Posterior vena cava (tissue), 2 donors: ENCODE data around the gene PTPRD. TPM values are rescaled to one million over a fixed set of nuclear protein-coding genes. Genes with fewer than 3 reads are reported as not detected.

ENCODE experiments used
- DNase-seq: peaks from one replicate; pipeline ENCODE4 v3.0.0-alpha.2; 2020; ENCODE audit warnings: low spot score
- intact Hi-C, 2 donors: fragments of 100-400 bp; cut with DNase I; formaldehyde crosslinking; loops; one replicate each; pipeline versions ENCODE4 v1.14.1 to v1.14.2; 2022 to 2023
- total RNA-seq, 2 donors: library from RNA; stranded (reverse); fragmentation: NEBNext Ultra II Directional; extraction: Animal tissue kit (Norgen Biotek cat#: 25700); gene quantifications; one replicate each; pipeline ENCODE4 v1.2.1, GENCODE V29; 2021
- donor health status: DM: yes; HTN: yes; CAD: no.
- donor health status: DM: yes; HTN: yes; CAD: no.

Gene PTPRD
- total RNA-seq, 2 donors from 2014 or later, result 21.4 to 51.2 TPM

- intact Hi-C loops, result no loop called here
These were observed 1917.7 kb downstream of the PTPRD start for GRCh38 chr9:8694983-8695588.

GRCh38 chr9:8693464-8693863 is 1919.3 kb downstream of the PTPRD start:
- intact Hi-C loops, result no loop called here
- DNase-seq, result no peak

More at GRCh38 chr9:8694983-8695588, 1917.7 kb downstream of the PTPRD start:
- no peak for DNase-seq

- intact Hi-C loops, result loop anchor here in 1 of 2 donors (2.0 kb wide), 1 partner anchor 64 kb away; no protein-coding TSS in a partner anchor
- no peak for DNase-seq
These were observed 1926.3 kb downstream of the PTPRD start for GRCh38 chr9:8686516-8686915.

DNA sequence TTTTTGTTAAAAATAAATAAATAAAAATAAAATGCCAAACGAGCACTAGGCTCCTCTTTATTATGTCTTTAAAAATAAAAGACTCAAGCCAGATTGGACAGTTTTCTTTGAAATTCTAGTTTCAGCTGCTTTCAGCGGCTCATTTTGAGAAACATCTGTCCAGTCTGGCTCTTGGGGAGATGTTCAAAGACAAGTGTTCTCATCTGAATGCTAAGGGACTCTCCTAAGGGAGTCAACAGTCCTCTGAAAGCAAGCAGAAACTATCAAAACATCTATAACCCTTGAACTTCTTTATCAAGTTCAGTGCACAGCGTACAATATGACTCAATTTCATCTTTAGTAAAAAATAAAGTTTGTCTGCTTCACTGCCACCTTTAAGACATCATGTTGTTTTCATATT is 1927.0 kb downstream of the PTPRD start:
- DNase-seq, result no peak
- intact Hi-C loops, result loop anchor here in 1 of 2 donors (2.0 kb wide), 1 partner anchor 63 kb away; no protein-coding TSS in a partner anchor

- intact Hi-C loops, result no loop called here
- DNase-seq, result no peak
These were observed 1927.7 kb downstream of the PTPRD start for GRCh38 chr9:8684978-8685708.

DNA sequence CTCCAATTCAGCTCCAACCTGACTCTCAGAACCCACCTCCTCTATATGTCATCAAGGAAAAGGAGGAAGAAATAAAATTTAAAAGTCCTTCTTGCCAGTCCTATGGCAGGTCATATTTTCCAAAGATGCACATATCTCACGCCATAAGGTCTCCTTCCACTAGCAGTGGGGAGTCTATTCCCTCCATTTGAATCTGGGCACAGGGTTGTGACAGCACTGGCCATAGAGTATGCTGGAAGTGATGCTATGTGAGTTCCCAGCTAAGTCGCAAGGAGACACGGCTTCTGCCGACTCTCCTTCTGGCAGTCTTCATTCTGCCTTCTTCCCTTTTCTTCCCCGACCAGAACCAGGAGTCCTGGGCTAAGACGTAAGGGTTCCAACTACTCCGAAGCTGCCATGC is 1929.3 kb downstream of the PTPRD start:
- DNase-seq, result no peak
- intact Hi-C loops, result no loop called here

DNA sequence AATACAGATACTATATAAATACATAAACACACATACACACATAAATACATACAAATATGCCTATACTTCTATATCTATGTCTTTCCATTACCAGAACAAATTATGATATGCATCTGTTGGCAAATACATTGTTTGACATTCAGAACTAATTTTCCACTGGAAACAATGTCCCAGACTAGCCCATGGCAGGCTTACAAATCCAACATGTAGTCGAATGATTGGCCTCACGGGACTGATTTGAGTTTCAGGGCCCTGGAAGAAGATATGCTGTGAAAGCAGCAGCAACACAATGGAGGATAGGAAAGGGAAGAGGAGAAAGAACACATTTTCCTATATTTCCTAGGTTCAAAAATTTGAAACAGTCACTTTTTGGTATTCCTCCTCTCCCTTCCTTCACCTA is 1932.1 kb downstream of the PTPRD start:
- intact Hi-C loops, result no loop called here
- DNase-seq, result no peak

DNA sequence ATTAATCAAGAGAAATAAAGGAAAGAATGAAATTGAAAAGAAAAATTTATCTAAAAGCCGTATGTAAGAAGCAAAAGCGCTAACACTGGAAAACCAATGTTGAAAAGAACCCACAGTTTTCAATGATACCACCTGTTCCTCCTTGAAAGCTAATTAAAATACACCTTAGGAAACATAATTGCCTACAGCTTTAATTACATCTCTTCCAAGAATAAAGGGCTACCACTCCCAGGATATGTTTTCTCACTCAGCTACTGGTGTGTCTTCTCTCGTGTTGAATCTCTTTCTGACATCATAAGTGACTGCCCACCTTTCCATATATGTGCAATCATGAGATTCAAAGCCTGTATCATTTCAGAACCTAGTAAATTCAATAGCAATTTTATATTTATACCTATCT is 1932.6 kb downstream of the PTPRD start:
- no peak for DNase-seq
- intact Hi-C loops, result no loop called here

GRCh38 chr9:8679371-8679822 is 1933.4 kb downstream of the PTPRD start:
- no peak for DNase-seq
- intact Hi-C loops, result no loop called here

- DNase-seq, result no peak
- intact Hi-C loops, result no loop called here
These were observed 1935.1 kb downstream of the PTPRD start for GRCh38 chr9:8677741-8678140.

DNA sequence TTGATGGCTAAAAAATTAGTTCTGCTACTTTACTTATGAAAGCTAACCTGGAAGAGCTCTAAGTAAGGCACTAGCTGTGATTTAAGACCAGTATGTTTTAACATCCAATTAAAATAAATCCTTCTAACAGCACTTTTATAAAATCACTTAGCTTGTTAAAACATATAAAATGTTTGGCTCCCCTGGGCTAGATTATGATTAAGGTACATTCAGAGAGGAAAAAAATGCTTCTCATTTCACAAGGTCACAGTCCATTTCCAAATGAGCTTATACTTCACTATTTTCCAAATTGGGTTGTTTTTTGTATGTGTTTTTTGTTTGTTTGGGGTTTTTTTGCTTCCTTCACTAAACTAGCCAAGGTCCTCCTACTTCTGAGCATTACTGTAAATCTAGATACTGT is 1938.3 kb downstream of the PTPRD start:
- DNase-seq, result no peak
- intact Hi-C loops, result no loop called here

DNA sequence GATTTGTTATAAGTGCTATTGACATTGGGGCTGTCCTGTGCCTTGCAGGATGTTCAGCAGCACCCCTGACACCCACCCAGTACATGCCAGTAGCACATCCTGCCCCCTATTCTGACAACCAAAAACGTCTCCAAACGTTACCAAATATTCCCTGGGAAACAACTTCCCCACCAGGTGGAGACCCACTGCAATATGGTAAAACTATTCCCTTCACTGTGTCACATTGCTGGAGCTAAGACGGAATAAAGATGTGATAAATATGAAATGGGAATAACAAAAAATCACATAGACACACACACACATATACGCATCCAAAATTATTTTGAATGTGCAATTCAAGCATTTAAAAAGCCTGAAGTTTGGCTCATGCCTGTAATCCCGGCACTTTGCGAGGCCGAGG is 1939.0 kb downstream of the PTPRD start:
- DNase-seq, result no peak
- intact Hi-C loops, result no loop called here

DNA sequence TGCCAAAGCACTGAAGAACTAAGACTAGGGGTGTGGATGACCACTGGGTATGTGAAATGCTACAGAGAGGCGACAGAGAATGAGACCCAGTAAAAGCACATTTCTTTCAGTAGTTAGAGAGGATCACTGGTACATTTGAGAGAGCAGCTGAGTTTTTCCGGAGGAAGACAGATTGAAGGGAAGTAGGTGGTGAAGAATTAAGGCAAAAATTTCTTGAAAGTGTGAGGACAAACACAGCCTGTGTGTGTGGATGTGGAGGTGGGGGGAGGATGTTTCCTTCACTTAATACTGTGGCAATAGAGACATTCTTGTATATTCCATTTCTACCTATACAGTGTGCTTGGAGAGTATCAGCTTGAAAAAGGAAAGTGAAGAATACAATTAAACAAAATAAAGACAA is 1942.1 kb downstream of the PTPRD start:
- no peak for DNase-seq
- intact Hi-C loops, result no loop called here

GRCh38 chr9:8668751-8669150 is 1944.1 kb downstream of the PTPRD start:
- intact Hi-C loops, result no loop called here
- DNase-seq, result no peak

GRCh38 chr9:8668231-8668630 is 1944.6 kb downstream of the PTPRD start:
- intact Hi-C loops, result no loop called here

DNA sequence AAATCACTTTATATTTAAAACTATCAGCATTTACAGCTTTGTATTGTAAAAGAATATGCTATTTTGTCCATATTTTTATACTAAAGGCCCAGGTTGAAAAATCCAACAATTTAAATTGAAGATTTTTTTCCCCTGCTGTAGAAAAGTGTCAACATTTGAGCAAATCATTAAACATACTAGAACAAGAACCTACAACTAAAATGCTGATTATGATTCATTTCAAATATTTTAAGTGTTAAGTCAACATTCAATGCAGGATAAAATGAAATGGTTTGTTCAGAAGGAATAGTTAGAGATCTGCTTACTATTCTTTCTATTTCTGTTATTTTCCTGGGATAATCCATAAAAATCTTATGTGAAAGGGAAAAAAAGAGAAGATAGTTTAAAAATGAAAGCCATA is 1946.7 kb downstream of the PTPRD start:
- DNase-seq, result no peak
- intact Hi-C loops, result no loop called here

More at GRCh38 chr9:8668231-8668630, 1944.6 kb downstream of the PTPRD start:
- no peak for DNase-seq

DNA sequence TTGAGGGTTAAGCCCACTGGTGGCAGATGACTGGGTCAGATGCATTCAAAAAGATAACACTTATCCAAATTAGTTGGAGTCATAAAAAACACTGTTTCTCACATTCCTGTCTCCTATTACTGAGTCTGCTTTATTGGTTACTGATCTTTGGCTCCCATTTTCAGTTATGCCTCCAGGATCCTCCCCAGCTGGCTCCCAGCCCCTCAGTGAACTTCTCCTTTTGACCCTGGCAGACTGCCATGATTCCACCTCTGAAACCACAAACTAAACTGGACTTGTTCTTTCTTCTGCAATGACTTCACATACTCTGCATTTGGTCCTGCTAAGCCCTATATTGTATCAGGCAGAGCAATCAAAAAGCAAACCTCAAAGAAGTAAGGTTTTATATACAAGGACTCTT is 1952.4 kb downstream of the PTPRD start:
- intact Hi-C loops, result no loop called here
- peak; percentile 83 for DNase-seq

DNA sequence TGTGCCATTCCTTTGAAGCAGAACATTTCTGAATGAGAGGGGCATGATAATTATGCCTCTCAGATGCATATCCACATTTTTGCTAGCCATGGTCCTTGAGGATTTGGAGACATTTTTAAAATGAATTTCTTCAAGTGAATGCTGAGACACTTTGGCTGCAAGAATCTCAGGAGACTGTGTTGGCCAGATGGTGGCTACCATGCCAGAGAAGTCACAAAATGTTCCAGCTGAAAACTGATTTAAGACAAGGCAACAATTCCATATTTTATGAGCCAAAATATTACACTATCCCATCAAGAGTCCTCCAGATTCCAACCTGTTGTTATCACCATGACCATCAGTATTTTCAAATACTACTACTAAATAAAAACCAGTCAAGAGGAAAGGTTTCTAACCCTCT is 1953.7 kb downstream of the PTPRD start:
- intact Hi-C loops, result no loop called here
- DNase-seq, result no peak

DNA sequence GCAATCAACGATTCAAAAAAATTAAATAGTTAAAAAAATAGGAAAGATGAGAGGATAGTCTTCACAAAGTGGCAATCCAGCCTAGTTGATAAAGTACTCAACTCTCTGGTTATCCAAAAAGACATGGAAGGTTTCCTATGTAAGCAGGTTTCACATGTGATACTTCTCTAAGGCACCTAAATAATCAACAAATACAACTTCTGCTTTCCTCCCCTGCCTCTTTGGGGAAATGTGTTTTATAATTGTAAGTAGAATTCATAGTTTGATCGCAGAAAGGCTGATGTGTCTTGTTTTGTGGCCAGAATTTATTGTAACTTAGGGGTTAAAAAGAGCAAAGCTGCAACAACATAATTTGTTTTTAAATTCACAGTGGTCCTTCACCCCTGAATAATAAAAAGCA is 1957.7 kb downstream of the PTPRD start:
- intact Hi-C loops, result no loop called here
- no peak for DNase-seq

DNA sequence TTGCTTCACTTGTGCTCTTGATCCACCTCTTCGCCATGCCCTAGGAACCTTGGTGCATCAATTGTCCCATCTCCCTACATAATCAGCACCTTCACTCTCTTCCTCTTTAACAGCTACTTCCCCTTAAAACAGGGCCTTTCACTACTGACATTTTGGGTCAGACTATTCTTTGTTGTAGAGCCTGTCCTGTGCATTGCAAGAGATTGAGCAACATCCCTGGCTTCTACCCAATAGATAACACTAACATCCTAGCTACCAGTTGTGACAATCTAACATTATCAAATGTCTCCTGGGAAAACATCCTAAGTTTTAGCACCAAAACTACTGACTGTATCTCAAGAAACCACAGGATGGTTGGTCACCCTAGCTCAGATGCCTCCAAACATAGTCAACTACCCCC is 1958.9 kb downstream of the PTPRD start:
- intact Hi-C loops, result no loop called here
- no peak for DNase-seq

DNA sequence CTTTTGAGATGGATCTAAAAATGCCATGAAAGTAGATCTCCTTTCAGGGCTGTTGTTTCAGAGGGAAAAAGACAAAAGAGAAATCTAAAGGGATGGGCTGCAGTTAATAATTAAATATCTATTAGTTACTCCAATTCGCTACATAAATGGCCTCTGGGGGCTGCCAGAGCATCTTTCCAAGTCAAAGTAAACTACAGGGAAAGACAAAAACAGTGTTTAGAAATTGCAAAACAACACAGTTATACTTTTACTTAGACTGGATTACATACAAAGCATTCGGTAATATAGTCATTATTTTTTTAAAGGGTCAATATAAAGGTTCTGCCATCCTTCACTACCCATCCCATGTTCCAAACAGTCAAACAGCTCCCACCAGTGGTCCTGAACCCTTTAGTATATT is 1959.7 kb downstream of the PTPRD start:
- DNase-seq, result no peak
- intact Hi-C loops, result no loop called here
